Fibroblast of the aortic adventitia (primary cell): Measurements from ENCODE around the gene KIAA0825. TPM values are rescaled to one million over a fixed set of nuclear protein-coding genes. Genes with fewer than 3 reads are reported as not detected.

ENCODE experiments used
- DNase-seq: peaks from one replicate; pipeline ENCODE4 v3.0.0-alpha.2; 2010; ENCODE audit warnings: low read depth
- H3K4me3 ChIP-seq: 2 replicates; pipeline ENCODE4 v1.5.1; 2011; ENCODE audit warnings: low read depth, mild to moderate bottlenecking, control low read depth, low read length, moderate library complexity
- CTCF ChIP-seq: IDR thresholded peaks from 2 replicates; pipeline ENCODE4 v1.5.1; 2011; ENCODE audit warnings: mild to moderate bottlenecking, low read length, control low read depth, inconsistent platforms; ENCODE audit not compliant: insufficient read depth
- total RNA-seq: library from RNA; depleted of rRNA; stranded (reverse); fragments of >200 nt; gene quantifications from 2 replicates; pipeline ENCODE4 v1.2.3, GENCODE V29; 2012; ENCODE audit warnings: low replicate concordance

Gene KIAA0825
- total RNA-seq, 1 donor = 12.2 TPM

- no peak for DNase-seq
- TF ChIP-seq CTCF = no peak
- H3K4me3 ChIP-seq = no peak overlapping the region
These were observed 369.0 kb downstream of the KIAA0825 start for GRCh38 chr5:94249430-94249829.

- TF ChIP-seq CTCF = no peak
- no peak for DNase-seq
- H3K4me3 ChIP-seq = no peak overlapping the region
These were observed 370.1 kb downstream of the KIAA0825 start for GRCh38 chr5:94248175-94248875.

GRCh38 chr5:94245608-94246007 lies 372.8 kb downstream of the KIAA0825 start:
- no peak for TF ChIP-seq CTCF
- DNase-seq = peak; percentile 13
- no peak overlapping the region for H3K4me3 ChIP-seq

GRCh38 chr5:94244921-94245320 lies 373.5 kb downstream of the KIAA0825 start:
- no peak for TF ChIP-seq CTCF
- H3K4me3 ChIP-seq = no peak overlapping the region
- no peak for DNase-seq

- TF ChIP-seq CTCF = no peak
- H3K4me3 ChIP-seq = no peak overlapping the region
- peak; percentile 13 for DNase-seq
These were observed 374.8 kb downstream of the KIAA0825 start for GRCh38 chr5:94243612-94244011.

GRCh38 chr5:94240993-94241651 lies 377.3 kb downstream of the KIAA0825 start:
- TF ChIP-seq CTCF = no peak

More at GRCh38 chr5:94240993-94241651, 377.3 kb downstream of the KIAA0825 start:
- no peak overlapping the region for H3K4me3 ChIP-seq
- peak; percentile 73 for DNase-seq
